BE2C (cell line): ENCODE measurements around the gene TMEM150A.

Experiments used
- DNase-seq: peaks from one replicate; pipeline ENCODE4 v3.0.0-alpha.2; 2020
- H3K27me3 ChIP-seq: fragments of 250-450 bp; sonication (Bioruptor Pico); 2 replicates; pipeline ENCODE4 v1.5.1; 2020; ENCODE audit warnings: mild to moderate bottlenecking
- H3K36me3 ChIP-seq: fragments of 250-450 bp; sonication (Bioruptor Pico); 2 replicates; pipeline ENCODE4 v1.5.1; 2020; ENCODE audit warnings: mild to moderate bottlenecking
- H3K4me1 ChIP-seq: fragments of 250-450 bp; sonication (Bioruptor Pico); 2 replicates; pipeline ENCODE4 v1.5.1; 2020
- H3K4me3 ChIP-seq: 2 replicates; pipeline ENCODE4 v1.5.1; 2011; ENCODE audit warnings: low read depth, low read length
- H3K9me3 ChIP-seq: fragments of 250-450 bp; sonication (Bioruptor Pico); 2 replicates; pipeline ENCODE4 v1.5.1; 2020
- TF ChIP-seq, protein P1 (sequence below): IDR thresholded peaks from 2 replicates; pipeline ENCODE4 v1.5.1; 2012; ENCODE audit warnings: mild to moderate bottlenecking, low read depth, low read length

Gene TMEM150A

DNA sequence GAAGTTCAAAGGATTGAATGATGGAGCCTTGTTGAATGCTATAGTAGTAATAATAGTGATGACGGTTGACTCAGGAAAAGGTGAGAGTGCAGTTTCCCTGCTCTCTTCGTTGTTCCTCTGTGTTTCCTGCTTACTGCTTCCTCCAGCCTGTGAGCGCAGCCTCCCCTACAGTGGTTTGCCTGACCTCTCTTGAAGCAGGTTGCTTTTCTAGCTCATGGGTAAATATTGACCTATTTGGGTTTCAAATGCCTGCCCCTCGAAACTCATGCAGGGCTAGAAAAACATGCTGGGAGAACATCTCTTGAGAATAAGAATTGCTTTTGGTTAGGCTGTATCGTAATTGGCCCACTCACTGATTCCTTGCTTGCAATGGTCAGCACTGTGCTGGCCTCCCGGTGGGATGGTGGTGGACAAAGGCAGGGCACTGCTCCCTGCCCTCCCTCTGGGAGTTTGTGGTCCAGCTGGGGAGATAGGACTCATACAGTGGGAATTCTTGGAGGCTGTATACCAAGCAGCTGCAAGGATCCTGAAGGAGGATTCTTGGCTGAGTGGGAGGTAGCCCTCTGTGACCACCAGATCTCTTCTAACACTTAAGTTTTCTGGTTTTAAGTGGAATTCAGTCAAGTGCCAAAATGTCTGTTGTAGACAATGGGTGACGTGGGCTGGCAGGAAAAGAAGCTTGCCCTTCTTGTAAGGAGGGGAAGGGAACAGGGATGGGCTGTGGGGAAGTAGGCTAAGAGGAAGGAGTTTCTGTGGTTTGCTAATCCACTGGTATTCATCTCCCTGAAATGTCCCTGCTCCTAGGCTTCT is 12.3 kb downstream of the TMEM150A start:
- H3K27me3 ChIP-seq: no peaks in the 10 kb centered on the region
- H3K4me3 ChIP-seq: no peak overlapping the region
- no peaks in the 10 kb centered on the region for H3K9me3 ChIP-seq
- no peaks in the 10 kb centered on the region for H3K4me1 ChIP-seq
- no peaks in the 10 kb centered on the region for H3K36me3 ChIP-seq
- no peak for DNase-seq
- TF ChIP-seq, protein P1, sequence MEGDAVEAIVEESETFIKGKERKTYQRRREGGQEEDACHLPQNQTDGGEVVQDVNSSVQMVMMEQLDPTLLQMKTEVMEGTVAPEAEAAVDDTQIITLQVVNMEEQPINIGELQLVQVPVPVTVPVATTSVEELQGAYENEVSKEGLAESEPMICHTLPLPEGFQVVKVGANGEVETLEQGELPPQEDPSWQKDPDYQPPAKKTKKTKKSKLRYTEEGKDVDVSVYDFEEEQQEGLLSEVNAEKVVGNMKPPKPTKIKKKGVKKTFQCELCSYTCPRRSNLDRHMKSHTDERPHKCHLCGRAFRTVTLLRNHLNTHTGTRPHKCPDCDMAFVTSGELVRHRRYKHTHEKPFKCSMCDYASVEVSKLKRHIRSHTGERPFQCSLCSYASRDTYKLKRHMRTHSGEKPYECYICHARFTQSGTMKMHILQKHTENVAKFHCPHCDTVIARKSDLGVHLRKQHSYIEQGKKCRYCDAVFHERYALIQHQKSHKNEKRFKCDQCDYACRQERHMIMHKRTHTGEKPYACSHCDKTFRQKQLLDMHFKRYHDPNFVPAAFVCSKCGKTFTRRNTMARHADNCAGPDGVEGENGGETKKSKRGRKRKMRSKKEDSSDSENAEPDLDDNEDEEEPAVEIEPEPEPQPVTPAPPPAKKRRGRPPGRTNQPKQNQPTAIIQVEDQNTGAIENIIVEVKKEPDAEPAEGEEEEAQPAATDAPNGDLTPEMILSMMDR: no peak

DNA sequence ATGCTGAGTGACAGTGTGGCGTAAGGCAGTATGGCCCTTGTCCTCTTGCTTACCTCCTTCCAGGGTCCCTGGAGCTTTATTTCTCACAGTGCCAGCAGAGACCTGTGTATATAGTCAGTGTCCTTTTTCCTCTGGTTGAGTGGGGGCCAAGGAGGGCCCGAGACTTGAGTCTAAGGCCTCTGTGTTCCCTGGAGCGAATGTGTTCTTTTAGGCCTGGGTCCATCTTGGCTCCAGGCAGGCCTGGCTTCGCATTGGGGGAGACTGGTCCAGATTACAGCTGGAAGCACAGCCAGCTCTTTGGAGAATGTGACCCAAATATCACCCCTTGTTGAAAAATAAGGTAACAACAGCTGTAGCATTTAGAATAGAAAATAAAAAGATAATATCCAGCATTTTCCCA is 13.3 kb downstream of the TMEM150A start:
- no peaks in the 10 kb centered on the region for H3K36me3 ChIP-seq
- no peak for DNase-seq
- TF ChIP-seq, protein P1: no peak
- no peaks in the 10 kb centered on the region for H3K9me3 ChIP-seq
- no peaks in the 10 kb centered on the region for H3K27me3 ChIP-seq
- H3K4me3 ChIP-seq: no peak overlapping the region
- H3K4me1 ChIP-seq: no peaks in the 10 kb centered on the region

DNA sequence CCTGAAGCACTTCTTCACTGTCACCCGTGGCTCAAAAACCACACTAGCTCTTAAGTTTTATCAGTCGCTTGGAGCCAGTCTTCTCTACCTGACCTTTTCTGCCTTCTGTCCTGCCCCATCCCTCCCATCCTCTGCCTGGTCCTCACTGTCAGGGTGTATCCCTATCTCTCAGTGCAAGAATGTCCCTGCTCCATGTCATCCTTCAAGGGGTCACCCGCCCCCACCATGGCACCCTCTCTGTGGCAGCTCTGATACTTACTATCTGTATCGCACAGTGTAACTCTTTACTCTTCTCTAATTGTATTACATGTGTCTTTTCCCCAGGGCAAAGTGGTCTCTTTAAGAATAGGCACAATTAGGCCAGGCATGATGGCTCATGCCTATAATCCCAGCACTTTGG is 13.9 kb downstream of the TMEM150A start:
- H3K27me3 ChIP-seq: no peaks in the 10 kb centered on the region
- no peak overlapping the region for H3K4me3 ChIP-seq
- H3K9me3 ChIP-seq: no peaks in the 10 kb centered on the region
- no peaks in the 10 kb centered on the region for H3K36me3 ChIP-seq
- no peaks in the 10 kb centered on the region for H3K4me1 ChIP-seq
- TF ChIP-seq, protein P1: no peak
- no peak for DNase-seq

DNA sequence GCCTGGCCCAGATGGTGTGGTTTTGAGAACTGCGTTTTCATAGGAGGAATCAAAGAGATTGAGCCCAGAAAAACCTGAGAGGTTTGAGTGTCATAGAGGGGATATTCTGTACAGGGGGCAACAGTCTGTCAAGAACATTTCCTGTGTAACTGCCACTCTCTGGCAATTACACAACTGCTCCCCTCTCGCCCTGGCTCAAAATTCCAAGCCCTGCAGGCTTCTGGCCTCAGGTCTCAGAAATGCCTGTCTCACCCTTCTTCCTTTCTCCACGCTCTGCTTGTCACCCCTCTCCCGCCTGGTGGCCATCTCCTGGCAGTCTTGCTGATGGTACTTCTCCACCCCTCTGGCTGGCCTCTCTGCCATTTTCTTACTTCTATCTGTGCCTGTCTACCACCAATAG is 14.3 kb downstream of the TMEM150A start:
- H3K4me1 ChIP-seq: no peaks in the 10 kb centered on the region
- H3K9me3 ChIP-seq: no peaks in the 10 kb centered on the region
- H3K36me3 ChIP-seq: no peaks in the 10 kb centered on the region
- TF ChIP-seq, protein P1: no peak
- H3K27me3 ChIP-seq: no peaks in the 10 kb centered on the region
- H3K4me3 ChIP-seq: no peak overlapping the region
- DNase-seq: no peak

DNA sequence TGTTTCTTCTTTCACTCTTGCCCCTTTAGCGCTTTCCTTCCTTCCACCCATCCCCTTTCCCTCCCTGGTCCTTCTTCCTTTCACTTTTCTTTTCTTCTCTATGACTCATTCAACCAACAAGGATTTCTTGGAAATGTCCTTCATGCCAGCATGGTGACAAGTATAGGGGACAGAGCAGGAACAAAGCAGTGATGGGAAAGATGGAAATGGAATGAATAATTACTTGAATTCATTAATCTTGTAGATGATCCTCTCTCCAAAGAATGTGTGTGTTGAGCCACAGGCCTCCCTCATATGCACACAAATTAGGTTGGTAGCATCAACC is 16.8 kb downstream of the TMEM150A start:
- no peak overlapping the region for H3K4me3 ChIP-seq
- no peak for DNase-seq
- H3K27me3 ChIP-seq: no peaks in the 10 kb centered on the region
- TF ChIP-seq, protein P1: no peak
- no peaks in the 10 kb centered on the region for H3K36me3 ChIP-seq
- no peaks in the 10 kb centered on the region for H3K9me3 ChIP-seq
- H3K4me1 ChIP-seq: no peaks in the 10 kb centered on the region
